ENCODE results near the gene TTLL9.
"Not testable (repeated sequence)": the region's sequence is repeated elsewhere in the genome, so short reads cannot be mapped to it uniquely, and the experiment has no call there.

The TTLL9 gene

GRCh38 chr20:31826074-31826473 is 44.4 kb upstream of the TTLL9 start:
- TF ChIP-seq, protein P1, sequence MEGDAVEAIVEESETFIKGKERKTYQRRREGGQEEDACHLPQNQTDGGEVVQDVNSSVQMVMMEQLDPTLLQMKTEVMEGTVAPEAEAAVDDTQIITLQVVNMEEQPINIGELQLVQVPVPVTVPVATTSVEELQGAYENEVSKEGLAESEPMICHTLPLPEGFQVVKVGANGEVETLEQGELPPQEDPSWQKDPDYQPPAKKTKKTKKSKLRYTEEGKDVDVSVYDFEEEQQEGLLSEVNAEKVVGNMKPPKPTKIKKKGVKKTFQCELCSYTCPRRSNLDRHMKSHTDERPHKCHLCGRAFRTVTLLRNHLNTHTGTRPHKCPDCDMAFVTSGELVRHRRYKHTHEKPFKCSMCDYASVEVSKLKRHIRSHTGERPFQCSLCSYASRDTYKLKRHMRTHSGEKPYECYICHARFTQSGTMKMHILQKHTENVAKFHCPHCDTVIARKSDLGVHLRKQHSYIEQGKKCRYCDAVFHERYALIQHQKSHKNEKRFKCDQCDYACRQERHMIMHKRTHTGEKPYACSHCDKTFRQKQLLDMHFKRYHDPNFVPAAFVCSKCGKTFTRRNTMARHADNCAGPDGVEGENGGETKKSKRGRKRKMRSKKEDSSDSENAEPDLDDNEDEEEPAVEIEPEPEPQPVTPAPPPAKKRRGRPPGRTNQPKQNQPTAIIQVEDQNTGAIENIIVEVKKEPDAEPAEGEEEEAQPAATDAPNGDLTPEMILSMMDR (conservative IDR thresholded peaks at IDR 0.05): no peak
- TF ChIP-seq ZFX (IDR thresholded peaks at IDR 0.05): no peak
- H3K27ac ChIP-seq: no peak overlapping the region

DNA sequence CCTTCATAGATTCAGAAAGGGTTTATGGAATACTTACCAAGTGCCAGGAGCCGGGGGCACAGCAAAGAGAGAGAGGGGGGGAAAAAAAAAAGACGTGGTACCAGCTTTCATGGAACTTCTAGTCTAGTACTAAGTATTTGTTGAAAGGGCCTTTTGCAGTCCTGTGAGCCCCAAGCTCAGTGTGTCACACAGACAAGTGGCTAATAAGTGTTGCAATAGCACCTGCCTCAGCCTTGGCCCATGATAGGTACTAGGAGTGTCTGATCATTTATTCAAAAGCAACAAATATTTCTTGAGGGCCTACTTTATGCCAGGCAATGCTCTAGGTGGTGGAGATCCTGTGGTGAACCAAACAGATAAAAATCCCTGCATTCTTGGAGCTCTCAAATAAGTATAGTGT is 43.4 kb upstream of the TTLL9 start:
- H3K27ac ChIP-seq: no peak overlapping the region
- TF ChIP-seq, protein P1 (conservative IDR thresholded peaks at IDR 0.05): no peak
- TF ChIP-seq ZFX (IDR thresholded peaks at IDR 0.05): no peak

GRCh38 chr20:31828016-31828415 is 42.4 kb upstream of the TTLL9 start:
- H3K27ac ChIP-seq: not testable (repeated sequence)

- no peak overlapping the region for H3K27ac ChIP-seq
- TF ChIP-seq, protein P1 (conservative IDR thresholded peaks at IDR 0.05): no peak
- no peak for TF ChIP-seq ZFX (IDR thresholded peaks at IDR 0.05)
Observed at GRCh38 chr20:31829731-31830130, 40.7 kb upstream of the TTLL9 start.

DNA sequence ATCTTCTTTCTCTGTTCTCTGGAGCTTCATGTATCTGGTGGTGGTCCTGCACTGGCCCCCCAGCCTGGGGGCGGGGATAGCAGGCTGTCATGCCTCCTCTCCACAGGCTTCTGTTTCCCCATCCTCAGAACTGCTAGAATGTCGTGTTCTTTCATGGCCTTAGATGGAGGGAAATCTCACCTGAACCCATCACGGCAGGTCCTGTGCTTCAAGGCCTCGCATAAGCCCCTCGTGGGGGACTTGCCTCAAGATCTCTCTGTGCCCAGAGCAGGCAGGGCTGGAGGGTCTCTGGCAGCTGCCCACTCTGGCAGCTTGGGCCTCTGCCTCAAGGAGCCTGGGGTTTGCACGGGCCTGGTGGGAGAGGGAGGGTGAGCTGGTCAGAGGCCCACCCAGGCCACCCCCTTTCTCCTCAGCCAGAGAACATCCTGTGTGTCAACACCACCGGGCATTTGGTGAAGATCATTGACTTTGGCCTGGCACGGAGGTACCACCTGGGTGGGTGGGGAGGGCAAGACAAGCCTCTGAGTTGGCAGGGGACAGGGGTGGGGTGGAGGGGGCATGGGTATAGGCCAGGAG is 39.9 kb upstream of the TTLL9 start:
- TF ChIP-seq ZFX (IDR thresholded peaks at IDR 0.05): no peak
- TF ChIP-seq, protein P1 (conservative IDR thresholded peaks at IDR 0.05): no peak

DNA sequence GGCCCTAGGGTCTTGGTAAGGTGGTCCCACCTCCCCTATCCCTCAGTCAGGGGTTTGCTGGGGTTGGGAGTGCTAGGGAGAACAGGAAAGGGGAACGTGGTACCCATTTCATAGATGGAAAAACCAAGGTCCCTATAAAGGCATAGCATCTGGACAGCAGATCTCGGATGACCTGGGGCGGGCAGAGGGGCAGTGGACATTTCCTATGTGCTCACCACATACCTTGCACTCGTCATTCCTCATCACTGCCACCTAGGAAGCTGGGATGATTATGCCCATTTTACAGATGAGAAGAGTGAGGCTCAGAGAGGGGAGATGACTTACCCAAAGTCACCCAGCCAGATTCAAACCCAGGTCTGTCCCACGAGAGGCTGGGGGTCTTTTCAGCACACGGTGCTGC is 39.2 kb upstream of the TTLL9 start:
- TF ChIP-seq, protein P1 (conservative IDR thresholded peaks at IDR 0.05): no peak
- no peak for TF ChIP-seq ZFX (IDR thresholded peaks at IDR 0.05)
- H3K27ac ChIP-seq: no peak overlapping the region

More for the DNA sequence above, 39.9 kb upstream of the TTLL9 start:
- H3K27ac ChIP-seq: no peak overlapping the region

DNA sequence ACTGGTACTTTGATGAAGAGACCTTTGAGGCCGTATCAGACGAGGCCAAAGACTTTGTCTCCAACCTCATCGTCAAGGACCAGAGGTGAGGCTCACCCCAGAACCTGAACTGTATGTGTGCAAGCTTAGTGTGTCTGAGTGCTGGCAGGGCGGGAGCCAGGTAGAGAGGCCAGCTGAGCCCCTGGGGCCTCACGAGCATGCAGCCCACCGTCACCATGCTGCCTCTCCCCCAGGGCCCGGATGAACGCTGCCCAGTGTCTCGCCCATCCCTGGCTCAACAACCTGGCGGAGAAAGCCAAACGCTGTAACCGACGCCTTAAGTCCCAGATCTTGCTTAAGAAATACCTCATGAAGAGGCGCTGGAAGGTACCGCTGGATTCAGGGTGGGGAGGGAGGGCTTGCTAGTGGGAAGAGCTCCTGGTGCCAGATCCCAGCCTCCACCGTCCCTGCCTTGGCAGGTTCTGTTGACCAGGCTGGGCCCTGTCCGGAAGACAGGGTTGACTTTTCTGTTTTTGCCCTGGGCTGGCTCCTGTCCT is 38.6 kb upstream of the TTLL9 start:
- H3K27ac ChIP-seq: no peak overlapping the region
- no peak for TF ChIP-seq ZFX (IDR thresholded peaks at IDR 0.05)
- TF ChIP-seq, protein P1 (conservative IDR thresholded peaks at IDR 0.05): no peak
